HG03025 (cell line): ENCODE data around the gene SPON2.

Experiments
- ATAC-seq: cut with Tn5 transposase; IDR thresholded peaks from one replicate; pipeline ENCODE4 v1.9.1; 2021; ENCODE audit warnings: mild to moderate bottlenecking, moderate library complexity; ENCODE audit not compliant: unreplicated experiment, low FRiP score

The SPON2 gene

DNA sequence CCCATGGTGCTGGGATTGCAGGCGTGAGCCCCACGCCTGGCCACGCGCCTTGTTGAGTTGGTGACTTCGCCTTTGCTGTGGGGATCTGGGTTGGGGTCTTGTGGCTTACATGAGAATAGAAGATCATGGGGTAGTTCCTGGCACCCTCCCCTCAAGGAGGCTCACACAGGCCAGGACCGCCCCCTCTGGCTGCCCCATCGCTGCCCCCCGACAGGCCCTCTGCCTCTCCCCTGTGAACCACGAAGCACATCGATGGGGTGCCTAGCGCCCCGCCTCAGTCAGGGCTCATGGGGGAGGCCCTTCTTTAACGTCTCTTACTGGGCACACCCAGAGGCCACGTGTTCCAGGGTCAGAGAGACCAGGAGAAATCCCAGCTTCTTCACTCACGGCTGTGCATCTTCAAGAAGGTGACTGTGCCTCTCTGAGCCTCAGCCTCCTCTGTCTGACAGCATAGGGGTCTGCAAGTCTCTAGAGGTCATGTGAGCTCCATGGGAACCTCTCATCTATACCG, 23.6 kb upstream of the SPON2 start:
- no peak for ATAC-seq

DNA sequence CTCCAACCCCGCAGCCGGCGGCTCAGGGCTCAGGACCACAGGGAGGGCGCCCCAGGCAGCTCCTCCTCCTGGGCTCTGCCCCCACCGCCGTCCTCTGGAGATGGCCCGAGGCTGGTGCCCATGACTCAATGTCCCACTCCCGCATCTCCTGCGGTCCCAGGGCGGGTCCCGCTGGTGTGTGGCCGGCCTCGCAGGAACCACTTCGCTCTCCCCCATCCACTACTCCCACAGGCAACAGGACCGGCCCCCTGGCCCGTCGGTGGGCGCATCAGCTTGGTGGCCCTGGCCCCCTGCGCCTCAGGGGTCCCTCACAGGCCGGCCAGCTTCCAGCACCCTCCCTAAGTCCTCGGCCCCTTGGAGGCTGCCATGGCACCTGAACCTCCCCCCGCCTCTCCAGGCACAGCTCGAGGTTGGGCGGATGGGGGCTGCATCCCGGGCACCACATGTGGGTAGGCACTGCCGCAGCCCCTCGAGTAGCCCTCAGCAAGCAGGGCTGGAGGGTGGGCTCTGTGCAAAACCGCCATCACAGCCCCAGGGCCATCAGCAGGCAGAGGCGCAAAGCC, 22.8 kb upstream of the SPON2 start:
- ATAC-seq: no peak

DNA sequence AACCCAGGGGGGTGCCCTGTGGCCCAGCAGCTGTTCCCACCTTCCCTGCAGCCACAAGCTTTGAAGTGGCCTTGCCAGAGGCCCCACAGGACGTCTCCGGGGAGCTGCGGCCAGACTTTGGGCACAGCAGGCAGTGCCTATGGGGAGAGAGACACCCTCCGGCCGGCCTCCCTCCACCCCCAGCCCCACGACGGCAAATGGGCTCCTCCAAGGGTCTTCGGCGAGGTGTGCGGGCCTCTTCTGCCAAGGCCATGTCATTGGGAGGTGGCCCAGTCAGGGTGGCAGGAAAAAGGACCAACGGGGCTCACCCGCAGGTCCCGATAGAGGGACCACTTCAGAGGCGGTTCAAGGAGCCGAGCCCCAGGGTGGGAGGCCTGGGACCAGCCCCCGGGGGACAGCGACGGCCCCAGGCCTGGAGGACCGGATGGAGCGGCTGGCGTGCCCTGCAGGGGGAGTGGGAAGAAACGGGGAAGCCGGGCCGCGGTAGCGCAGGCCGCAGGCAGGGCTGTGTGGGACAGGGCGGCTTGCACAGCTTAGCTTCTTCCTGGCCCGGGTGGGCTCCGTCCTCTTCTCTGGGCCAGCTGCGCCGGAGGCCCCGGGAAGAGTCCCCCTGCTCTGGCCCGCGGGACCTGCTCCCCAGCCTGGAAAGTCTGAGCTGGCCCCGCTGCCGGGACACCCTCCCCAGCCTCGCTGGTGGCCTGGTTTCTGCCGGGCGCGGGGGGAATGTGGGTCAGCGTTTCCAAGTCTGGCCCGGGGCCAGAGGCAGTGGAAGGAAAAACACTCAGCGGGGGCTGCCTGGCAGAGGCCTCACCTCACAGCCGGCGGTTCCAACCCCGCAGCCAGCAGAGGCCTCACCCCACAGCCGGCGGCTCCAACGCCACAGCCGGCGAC, 21.9 kb upstream of the SPON2 start:
- ATAC-seq: no peak

DNA sequence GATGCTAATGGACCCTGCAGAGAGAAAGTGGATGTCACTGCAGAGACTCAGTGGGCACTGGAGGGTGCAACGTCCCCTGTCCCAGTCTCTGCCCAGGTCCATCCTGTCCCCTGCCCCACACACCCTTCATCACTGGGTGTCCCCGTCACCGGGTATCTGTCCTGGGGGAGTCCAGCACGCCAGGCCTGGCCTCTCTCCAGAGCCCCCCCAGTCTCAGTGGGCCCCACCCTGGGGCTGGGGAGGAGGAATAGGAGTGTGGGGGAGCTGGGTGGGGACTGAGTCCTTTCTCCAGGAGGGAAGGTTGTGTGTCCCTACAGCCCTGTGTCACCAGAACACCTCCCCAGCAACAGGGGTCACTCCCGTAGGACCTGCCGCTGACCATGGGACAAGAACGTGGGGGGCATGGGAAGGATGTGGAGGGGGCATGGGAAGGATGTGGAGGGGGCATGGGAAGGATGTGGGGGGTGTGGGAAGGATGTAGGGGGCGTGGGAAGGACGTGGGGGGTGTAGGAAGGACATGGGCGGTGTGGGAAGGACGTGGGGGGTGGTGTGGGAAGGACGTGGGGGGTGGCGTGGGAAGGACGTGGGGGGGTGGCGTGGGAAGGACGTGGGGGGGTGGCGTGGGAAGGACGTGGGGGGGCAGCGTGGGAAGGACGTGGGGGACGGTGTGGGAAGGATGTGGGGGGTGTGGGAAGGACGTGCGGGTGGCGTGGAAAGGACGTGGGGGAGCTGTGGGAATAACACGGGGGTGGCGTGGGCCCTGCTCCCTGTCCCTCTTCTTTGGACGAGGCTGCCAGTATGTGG, 21.0 kb upstream of the SPON2 start:
- ATAC-seq: no peak

DNA sequence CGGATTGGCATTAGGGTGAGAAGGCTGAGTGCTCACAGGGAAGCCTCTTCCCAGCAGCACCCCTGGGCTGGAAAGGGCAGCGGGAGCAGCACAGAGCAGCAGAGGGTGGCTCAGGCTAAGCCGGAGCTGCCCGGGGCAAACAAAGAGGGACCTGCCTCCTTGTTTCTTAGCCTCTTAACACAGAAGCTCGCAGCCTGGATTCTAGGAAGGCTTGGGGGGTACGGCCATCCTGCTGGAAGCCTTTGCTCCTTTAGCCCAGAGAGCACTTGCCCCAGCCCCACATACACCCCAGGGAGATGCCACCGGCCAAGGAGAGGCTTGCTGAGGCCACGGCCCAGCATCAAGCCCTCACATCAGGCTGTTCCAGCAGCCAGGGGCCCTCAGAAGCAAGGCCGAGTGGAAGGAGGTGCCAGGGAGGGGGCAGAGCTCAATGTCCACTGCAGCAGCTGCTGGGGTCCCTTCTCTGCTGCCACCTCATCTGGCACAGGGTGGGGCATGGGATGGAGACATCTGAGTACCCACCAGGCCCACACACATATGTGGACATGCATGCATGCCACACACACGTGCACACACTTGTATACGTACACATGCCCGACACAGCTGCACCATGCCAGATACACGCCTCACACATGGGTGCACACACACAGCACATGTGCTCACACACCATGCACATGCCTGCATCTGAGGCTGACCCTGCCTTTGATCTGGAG, 20.3 kb upstream of the SPON2 start:
- ATAC-seq: no peak

DNA sequence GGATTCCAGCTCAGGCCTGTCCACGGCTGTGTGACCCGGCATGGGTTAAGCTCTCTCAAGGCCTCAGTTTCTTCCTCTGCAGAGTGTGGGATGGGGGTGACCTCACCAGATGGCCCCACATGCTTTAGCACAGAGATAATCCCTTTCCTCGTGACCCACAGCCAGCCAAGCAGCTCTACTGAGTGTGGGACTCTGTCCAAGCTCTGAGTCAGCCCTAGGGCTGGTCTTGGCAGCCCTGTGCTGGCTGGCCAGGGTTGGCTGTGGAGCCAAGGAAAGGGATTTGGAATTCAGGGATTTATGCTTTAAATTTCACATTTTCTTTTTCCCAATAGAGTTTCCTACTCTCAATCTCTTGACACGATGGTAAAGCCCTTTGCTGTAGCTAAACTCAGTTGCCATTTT, 19.7 kb upstream of the SPON2 start:
- no peak for ATAC-seq

DNA sequence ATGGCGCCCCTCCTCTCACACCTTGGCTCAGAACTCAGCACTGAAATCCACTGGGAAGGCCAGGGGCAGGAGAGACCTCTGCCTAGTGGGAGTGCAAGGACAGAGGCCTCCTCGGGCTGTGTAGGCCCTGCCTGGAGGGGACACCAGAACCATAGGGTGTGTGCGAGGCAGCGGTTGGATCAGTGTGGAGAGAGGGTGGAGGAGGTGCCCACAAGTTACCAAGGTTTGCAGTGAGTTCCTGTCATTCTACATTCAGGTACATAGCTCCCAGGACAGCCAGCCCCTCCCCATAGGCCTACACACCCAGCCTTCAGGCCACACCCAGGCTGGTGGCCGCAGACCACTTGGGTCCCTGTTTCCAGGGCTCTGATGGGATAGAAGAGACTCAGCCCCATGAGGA, 19.2 kb upstream of the SPON2 start:
- ATAC-seq: no peak

DNA sequence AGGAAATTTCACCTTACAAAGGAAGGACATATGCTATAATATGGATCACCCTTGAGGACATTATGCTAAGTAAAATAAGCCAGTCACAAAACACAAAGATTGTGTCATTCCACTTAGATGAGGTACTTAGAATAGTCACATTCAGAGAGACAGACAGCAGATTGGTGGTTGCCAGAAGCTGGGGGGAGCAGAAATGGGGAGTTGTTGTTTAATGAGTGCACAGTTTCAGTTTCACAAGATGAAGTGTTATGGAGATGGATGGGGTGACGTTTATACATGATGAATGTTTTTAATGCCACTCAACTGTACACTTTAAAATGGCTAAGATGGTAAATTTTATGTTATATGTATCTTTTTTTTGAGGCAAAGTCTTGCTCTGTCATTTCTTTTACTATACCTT, 14.8 kb upstream of the SPON2 start:
- no peak for ATAC-seq

DNA sequence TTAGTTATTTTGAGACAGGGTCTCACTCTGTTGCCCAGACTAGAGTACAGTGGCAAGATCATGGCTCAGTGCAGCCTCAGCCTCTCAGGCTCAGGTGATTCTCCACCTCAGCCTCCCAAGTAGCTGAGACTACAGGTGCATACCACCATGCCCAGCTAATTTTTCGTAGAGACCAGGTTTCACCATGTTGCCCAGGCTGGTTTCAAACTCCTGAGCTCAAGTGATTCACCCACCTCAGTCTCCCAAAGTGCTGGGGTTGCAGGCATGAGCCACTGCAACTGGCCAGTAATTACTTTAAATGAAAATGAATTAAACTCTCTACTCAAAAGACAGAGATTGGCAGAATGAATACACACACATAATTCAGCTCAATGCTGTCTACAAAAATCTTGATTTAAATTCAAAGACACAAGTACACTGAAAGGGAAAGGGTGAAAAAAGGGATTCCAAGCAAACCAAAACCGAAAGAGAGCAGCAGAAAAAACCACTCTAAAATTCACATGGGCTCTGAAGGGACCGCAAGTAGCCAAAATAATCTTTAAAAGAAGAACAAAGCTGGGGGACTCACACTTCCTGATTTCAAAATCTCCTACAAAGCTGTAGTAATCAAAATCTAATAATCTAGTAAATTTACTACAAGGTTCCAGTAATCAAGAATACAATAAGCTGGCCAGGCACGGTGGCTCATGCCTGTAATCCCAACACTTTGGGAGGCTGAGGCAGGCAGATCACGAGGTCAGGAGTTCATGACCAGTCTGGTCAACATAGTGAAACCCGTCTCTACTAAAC, 11.8 kb upstream of the SPON2 start:
- ATAC-seq: no peak

DNA sequence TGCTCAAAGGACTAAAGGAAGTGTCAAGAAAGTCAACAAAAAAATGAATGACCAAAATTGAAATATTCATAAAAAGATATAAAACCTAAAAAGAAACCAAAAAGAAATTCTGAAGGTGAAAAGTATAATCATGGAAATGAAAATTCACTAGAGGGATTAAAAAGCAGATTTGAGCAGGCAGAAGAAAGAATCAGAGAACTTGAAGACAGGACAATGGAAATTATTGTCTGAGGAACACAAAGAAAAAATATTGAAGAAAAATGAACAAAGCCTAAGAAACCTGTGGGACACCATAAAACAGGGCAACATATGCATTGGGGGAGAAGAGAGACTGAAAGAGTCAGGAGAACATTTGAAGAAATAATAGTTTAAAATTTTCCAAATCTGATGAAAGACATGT, 9.9 kb upstream of the SPON2 start:
- ATAC-seq: no peak

DNA sequence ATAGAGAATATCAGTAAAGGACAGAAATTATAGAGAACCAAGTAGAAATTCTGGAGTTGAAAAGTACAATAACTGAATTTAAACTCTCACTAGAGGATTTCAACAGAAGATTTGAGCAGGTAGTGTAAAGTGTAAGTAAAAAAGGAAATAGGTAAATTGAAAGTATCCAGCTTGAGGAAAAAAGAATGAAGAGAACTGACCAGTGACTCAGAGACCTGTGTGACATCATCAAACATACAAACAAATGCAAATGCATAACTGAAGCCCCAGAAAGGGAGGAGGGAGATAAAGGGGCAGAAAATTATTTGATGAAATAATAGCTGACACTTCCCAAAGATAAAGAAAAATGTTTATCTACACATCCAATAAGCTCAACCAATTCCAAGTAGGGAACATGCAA, 8.3 kb upstream of the SPON2 start:
- ATAC-seq: no peak

DNA sequence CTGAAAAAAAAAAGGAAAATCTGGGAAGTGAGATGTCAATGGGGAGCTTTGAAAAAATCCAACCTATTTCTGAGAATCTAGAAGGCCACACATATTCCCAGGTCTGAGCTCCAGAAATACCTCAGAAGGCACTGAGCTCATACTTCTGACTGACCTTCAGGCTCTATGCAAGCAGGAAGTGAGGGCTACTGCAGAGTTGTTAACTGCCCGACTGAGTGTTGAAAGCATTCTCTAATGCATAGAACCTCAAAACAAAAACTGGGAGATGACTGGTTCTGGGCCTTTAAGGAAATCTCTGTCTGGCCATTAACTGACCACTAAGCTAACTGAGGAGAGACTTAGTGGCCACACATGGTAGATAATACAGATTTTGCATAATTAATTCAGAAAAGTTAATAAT, 7.6 kb upstream of the SPON2 start:
- no peak for ATAC-seq

DNA sequence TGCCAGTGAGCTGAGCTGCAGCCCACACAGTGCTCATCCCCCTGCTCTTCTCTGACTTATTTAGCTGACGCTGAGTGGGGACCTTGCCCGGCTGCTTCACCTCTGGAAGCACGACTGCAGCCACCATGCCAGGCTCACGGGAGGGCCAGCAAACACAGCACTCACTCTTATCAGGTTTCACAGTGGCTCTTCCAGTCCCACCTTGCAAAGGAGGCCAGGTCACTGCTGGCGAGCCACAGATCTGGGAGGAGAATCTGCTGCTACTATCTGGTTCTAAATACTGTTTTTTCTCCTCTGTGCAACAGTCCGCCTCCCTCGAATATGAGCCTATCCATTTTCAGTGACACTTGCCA, 6.7 kb upstream of the SPON2 start:
- no peak for ATAC-seq

DNA sequence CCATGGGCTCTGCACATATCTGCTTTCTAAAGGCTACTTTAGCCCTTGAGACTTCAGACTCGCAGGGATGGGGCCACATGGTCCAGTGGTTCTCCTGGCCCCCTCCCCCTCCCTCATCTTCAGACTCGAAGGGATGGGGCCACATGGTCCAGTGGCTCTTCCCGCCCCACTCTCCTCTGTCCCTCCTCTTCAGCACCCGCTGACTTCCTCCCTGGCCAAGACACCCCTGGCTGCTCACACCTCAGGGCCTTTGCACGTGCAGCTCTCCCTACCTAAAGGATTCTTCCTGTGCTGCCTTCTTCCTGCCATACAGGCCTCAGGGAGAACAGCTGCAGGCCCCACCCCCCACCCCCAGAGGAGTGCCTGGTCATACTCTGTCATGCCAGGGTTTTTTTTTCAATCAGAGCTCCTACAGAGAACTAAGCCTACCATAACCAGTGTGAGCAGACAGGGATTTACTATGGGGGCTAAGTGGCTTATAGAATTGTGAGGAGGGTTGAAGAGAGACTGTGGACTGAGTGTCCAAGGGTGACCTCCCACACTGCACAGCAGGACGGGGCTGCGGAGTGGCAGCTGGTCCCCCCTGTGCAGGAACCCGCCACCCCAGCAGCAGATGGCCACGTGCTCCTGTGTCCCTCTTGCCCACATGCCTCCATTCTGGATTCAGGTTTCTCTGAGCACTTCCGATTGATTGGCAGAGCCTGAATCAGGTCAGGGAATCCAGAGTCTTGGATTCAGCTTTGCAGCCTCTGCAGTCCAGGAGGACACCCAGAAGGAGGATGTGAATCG, 6.1 kb upstream of the SPON2 start:
- no peak for ATAC-seq

DNA sequence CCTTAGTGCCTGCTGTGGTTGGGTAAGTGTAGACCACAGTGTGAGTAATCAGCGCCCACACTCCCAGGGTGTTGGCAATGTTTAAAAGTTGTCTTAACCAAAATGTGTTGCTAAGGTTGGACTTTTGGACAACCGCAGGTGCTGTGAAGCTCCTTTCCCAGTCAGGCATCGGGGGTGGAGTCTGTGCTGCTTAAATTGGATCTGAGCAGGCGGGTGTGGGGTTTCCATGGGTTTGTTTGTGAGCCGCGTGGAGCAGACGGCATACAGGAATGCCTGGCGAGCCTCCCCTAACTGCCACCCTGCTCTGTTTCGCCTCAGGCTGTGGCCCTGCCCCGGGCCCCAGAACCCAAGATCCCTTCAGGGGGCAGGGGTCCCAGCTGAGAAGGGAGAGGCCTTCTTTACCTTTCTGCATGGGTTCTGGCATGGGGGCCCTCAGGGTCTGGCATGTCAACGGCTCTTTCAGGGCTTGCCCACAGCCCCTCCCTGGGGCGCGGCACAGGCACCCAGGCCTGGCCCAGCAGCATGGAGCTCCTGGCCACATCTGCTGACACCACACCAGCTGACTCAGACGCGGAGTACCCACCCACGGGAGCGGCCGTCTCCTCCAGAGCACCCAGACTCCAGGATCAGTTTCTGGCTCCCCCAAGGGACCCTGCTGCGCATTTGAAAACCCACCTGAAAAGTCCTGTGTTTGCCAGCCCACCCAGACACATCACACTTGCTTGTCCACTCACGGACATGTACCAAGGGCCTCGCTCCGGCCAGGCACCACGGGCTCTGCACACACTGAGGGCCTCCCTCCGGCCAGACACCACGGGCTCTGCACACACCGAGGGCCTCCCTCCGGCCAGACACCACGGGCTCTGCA, 5.1 kb upstream of the SPON2 start:
- no peak for ATAC-seq

DNA sequence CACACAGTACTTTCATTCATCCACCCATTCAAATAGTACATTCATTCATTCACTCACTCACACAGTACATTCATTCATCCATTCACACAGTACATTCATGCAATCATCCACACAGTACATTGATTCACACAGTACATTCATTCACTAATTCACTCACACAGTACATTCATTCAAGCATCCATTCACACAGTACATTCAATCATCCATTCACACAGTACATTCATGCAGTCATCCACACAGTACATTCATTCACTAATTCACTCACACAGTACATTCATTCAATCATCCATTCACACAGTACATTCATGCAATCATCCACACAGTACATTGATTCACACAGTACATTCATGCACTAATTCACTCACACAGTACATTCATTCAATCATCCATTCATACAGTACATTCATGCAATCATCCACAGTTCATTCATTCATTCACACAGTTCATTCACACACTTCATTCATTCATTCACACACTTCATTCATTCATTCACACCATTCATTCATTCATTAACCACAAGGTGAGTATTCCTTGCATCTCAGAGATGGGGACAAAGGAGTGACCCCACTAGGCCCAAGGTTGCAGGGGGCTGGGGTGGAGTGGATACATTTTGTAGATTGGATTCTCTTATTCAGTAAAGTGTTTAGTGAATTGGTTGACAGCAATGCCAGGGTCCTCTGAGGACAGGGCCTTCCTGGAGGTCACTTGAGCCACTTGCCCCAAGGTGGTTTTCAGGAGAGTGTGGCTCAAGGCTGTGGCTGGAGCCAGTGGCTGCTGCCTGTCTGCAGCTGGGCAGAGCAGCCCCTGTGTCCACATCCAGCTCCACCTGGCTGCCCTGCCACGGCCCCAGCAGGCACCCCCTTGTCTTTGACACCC, 4.3 kb upstream of the SPON2 start:
- no peak for ATAC-seq

DNA sequence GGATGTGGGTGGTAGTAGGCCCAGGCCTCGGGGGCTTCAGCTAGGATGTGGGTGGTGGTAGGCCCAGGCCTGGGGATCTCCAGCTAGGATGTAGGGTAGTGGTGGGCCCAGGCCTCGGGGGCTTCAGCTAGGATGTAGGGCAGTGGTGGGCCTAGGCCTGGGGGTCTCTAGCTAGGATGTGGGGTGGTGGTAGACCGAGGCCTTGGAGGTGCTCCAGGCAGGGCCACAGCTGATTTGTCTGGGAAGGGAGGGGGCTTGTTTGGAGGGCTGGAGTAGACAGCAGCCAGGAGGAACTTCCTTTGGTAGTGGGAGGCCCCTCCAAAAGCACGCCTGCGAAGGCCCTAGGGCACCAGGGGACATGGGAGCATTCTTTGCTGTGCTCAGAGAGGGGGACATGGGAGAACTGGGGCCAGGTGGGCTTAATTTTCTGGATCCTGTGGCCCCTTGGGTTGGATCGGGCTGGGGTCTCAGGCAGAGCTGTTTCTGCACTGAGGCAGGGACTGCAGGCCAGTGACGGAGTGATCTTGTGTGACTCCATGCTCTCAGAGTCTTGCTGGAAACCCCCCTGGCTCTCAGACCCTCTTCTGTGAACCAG, 3.3 kb upstream of the SPON2 start:
- ATAC-seq: no peak
